OCI-LY1 (cell line): ENCODE measurements around the gene XKR7.

Experiments used
- EZH2 ChIP-seq: fragments of 200-600 bp; sonication (generic), shearing (Covaris generic); IDR thresholded peaks from 2 replicates; pipeline ENCODE4 v1.8.0; 2017; ENCODE audit warnings: borderline replicate concordance, mixed run types, mild to moderate bottlenecking, antibody characterized with exemption, low read length, moderate library complexity, mixed read lengths
- TF ChIP-seq, protein P1 (sequence below): fragments of 200-600 bp; sonication (generic), shearing (Covaris generic); IDR thresholded peaks from 2 replicates; pipeline ENCODE4 v1.5.1; 2017; ENCODE audit warnings: mild to moderate bottlenecking, antibody characterized with exemption, low read length, moderate library complexity, mixed read lengths

DNA sequence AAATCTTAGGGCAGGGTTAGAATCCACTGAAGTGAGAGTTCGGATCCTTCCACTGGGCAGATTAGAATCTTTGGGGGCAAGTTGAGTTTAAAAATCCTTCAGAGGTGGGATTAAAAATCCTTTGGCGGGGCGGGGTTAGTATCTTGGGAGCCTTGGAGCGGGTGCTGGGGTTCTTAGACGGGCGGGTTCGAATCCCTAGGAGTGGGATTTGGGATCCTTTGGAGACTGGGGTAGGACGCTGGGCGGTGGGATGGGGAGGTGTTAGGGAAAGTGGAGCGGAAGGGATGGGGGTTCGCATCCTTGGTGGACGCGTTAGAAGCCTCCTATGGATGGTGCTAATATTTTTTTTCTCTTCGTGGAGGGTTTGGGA is 83.8 kb downstream of the XKR7 start:
- TF ChIP-seq, protein P1, sequence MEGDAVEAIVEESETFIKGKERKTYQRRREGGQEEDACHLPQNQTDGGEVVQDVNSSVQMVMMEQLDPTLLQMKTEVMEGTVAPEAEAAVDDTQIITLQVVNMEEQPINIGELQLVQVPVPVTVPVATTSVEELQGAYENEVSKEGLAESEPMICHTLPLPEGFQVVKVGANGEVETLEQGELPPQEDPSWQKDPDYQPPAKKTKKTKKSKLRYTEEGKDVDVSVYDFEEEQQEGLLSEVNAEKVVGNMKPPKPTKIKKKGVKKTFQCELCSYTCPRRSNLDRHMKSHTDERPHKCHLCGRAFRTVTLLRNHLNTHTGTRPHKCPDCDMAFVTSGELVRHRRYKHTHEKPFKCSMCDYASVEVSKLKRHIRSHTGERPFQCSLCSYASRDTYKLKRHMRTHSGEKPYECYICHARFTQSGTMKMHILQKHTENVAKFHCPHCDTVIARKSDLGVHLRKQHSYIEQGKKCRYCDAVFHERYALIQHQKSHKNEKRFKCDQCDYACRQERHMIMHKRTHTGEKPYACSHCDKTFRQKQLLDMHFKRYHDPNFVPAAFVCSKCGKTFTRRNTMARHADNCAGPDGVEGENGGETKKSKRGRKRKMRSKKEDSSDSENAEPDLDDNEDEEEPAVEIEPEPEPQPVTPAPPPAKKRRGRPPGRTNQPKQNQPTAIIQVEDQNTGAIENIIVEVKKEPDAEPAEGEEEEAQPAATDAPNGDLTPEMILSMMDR = no peak
- no peak for TF ChIP-seq EZH2
